Activated effector memory CD4-positive, alpha-beta T cell treated with anti-CD3 and anti-CD28 coated beads, Interleukin-2, amount 50 U/mL, for 16 hours (primary cell): ENCODE measurements around the gene ITPR2.

Source experiments
- DNase-seq: peaks from one replicate; pipeline ENCODE4 v3.0.0-alpha.2; 2020

Gene ITPR2

GRCh38 chr12:26728205-26729050, 104.6 kb downstream of the ITPR2 start:
- DNase-seq, result no peak

GRCh38 chr12:26727482-26728204, 105.4 kb downstream of the ITPR2 start:
- no peak for DNase-seq

GRCh38 chr12:26726956-26727355, 106.0 kb downstream of the ITPR2 start:
- DNase-seq, result no peak

- no peak for DNase-seq
These were observed 107.6 kb downstream of the ITPR2 start for GRCh38 chr12:26725276-26725916.

- DNase-seq, result no peak
These were observed 108.7 kb downstream of the ITPR2 start for GRCh38 chr12:26724309-26724702.

GRCh38 chr12:26723379-26724308, 109.3 kb downstream of the ITPR2 start:
- no peak for DNase-seq

- no peak for DNase-seq
These were observed 111.2 kb downstream of the ITPR2 start for GRCh38 chr12:26721800-26722199.

- no peak for DNase-seq
These were observed 113.1 kb downstream of the ITPR2 start for GRCh38 chr12:26719852-26720251.

- no peak for DNase-seq
These were observed 115.2 kb downstream of the ITPR2 start for GRCh38 chr12:26717757-26718156.

- DNase-seq, result no peak
These were observed 117.8 kb downstream of the ITPR2 start for GRCh38 chr12:26715232-26715631.

- DNase-seq, result no peak
These were observed 119.1 kb downstream of the ITPR2 start for GRCh38 chr12:26713885-26714383.

GRCh38 chr12:26712892-26713291, 120.1 kb downstream of the ITPR2 start:
- DNase-seq, result no peak

GRCh38 chr12:26711569-26711968, 121.4 kb downstream of the ITPR2 start:
- DNase-seq, result no peak

GRCh38 chr12:26711072-26711471, 121.9 kb downstream of the ITPR2 start:
- no peak for DNase-seq

- no peak for DNase-seq
These were observed 127.1 kb downstream of the ITPR2 start for GRCh38 chr12:26705851-26706250.

- no peak for DNase-seq
These were observed 128.1 kb downstream of the ITPR2 start for GRCh38 chr12:26704684-26705460.

GRCh38 chr12:26704214-26704613, 128.8 kb downstream of the ITPR2 start:
- no peak for DNase-seq

GRCh38 chr12:26702741-26703140, 130.3 kb downstream of the ITPR2 start:
- DNase-seq, result no peak

- no peak for DNase-seq
These were observed 131.3 kb downstream of the ITPR2 start for GRCh38 chr12:26701604-26702215.

GRCh38 chr12:26700430-26700829, 132.6 kb downstream of the ITPR2 start:
- no peak for DNase-seq

- DNase-seq, result no peak
These were observed 133.8 kb downstream of the ITPR2 start for GRCh38 chr12:26699237-26699636.
